ENCODE data around the gene YOD1.

GRCh38 chr1:207003210-207003609 lies 47.8 kb downstream of the YOD1 start:
- TF ChIP-seq CTCF (IDR thresholded peaks at IDR 0.05; ENCODE audit: low read depth, low read length) (no peak), POLR2A (IDR thresholded peaks at IDR 0.05; ENCODE audit: extremely low read depth, insufficient read length) (no peak)

Measured in NB4 (cell line).